HK-2 (cell line): ENCODE data around the gene SOX13.
"Not testable (repeated sequence)": the region's sequence is repeated elsewhere in the genome, so short reads cannot be mapped to it uniquely, and the experiment has no call there.

Source experiments
- DNase-seq: peaks from one replicate; pipeline ENCODE4 v3.0.0-alpha.2; 2018; ENCODE audit not compliant: unreplicated experiment

SOX13 gene

GRCh38 chr1:204072931-204073836 lies at the start of gene SOX13:
SOX13 (plus strand) TSS chr1:204073115; CDS start chr1:204112916, 39,801 bp downstream.
- peak; percentile 87 for DNase-seq

GRCh38 chr1:204025917-204026707 lies 46.8 kb upstream of the SOX13 start:
- no peak for DNase-seq

- DNase-seq: no peak
Measured at GRCh38 chr1:204027446-204027845, 45.5 kb upstream of the SOX13 start.

- DNase-seq: no peak
Measured at GRCh38 chr1:204029016-204029415, 43.9 kb upstream of the SOX13 start.

GRCh38 chr1:204031098-204031710 lies 41.7 kb upstream of the SOX13 start:
- DNase-seq: no peak

GRCh38 chr1:204032642-204033235 lies 40.2 kb upstream of the SOX13 start:
- DNase-seq: no peak

- no peak for DNase-seq
Measured at GRCh38 chr1:204033306-204033705, 39.6 kb upstream of the SOX13 start.

- no peak for DNase-seq
Measured at GRCh38 chr1:204036882-204037655, 35.8 kb upstream of the SOX13 start.

GRCh38 chr1:204041232-204041767 lies 31.6 kb upstream of the SOX13 start:
- peak; percentile 50 for DNase-seq

- DNase-seq: no peak
Measured at GRCh38 chr1:204041803-204042505, 31.0 kb upstream of the SOX13 start.

- DNase-seq: no peak
Measured at GRCh38 chr1:204042516-204042915, 30.4 kb upstream of the SOX13 start.

GRCh38 chr1:204043680-204044079 lies 29.2 kb upstream of the SOX13 start:
- no peak for DNase-seq

- DNase-seq: no peak
Measured at GRCh38 chr1:204044448-204044847, 28.5 kb upstream of the SOX13 start.

- no peak for DNase-seq
Measured at GRCh38 chr1:204045430-204045829, 27.5 kb upstream of the SOX13 start.

GRCh38 chr1:204046346-204046745 lies 26.6 kb upstream of the SOX13 start:
- no peak for DNase-seq

- not testable (repeated sequence) for DNase-seq
Measured at GRCh38 chr1:204048796-204049195, 24.1 kb upstream of the SOX13 start.

GRCh38 chr1:204051258-204051657 lies 21.7 kb upstream of the SOX13 start:
- no peak for DNase-seq

GRCh38 chr1:204051718-204052117 lies 21.2 kb upstream of the SOX13 start:
- DNase-seq: no peak

- no peak for DNase-seq
Measured at GRCh38 chr1:204053893-204054292, 19.0 kb upstream of the SOX13 start.

GRCh38 chr1:204059970-204060369 lies 12.9 kb upstream of the SOX13 start:
- no peak for DNase-seq
